Hepatocyte (in vitro differentiated cells): ENCODE measurements around the gene NSUN6. TPM values are rescaled to one million over a fixed set of nuclear protein-coding genes. Genes with fewer than 3 reads are reported as not detected.

Experiments used
- DNase-seq: peaks from one replicate; pipeline ENCODE4 v3.0.0-alpha.2; 2016; ENCODE audit warnings: low spot score
- H2AFZ ChIP-seq: fragments of 200-600 bp; sonication (generic); 2 replicates; pipeline ENCODE4 v1.6.0; 2016; ENCODE audit warnings: antibody characterized with exemption, mild to moderate bottlenecking
- H3K27ac ChIP-seq: fragments of 200-600 bp; sonication (generic); 2 replicates; pipeline ENCODE4 v1.5.1; 2016; ENCODE audit warnings: mild to moderate bottlenecking
- H3K27me3 ChIP-seq: fragments of 200-600 bp; sonication (generic); 2 replicates; pipeline ENCODE4 v1.6.1; 2016
- H3K36me3 ChIP-seq: fragments of 200-600 bp; sonication (generic); replicated peaks from 2 replicates; pipeline ENCODE4 v1.5.1; 2016; ENCODE audit warnings: low read depth; ENCODE audit not compliant: insufficient read depth
- H3K4me1 ChIP-seq: fragments of 200-600 bp; sonication (generic); 2 replicates; pipeline ENCODE4 v1.5.1; 2016; ENCODE audit warnings: mild to moderate bottlenecking, moderate library complexity; ENCODE audit not compliant: insufficient read depth
- H3K4me2 ChIP-seq: fragments of 200-600 bp; sonication (generic); 2 replicates; pipeline ENCODE4 v1.6.0; 2016
- H3K4me3 ChIP-seq: fragments of 200-600 bp; sonication (generic); 2 replicates; pipeline ENCODE4 v1.5.1; 2016; ENCODE audit warnings: mild to moderate bottlenecking
- H3K79me2 ChIP-seq: fragments of 200-600 bp; sonication (generic); 2 replicates; pipeline ENCODE4 v1.6.0; 2017; ENCODE audit warnings: mild to moderate bottlenecking
- H3K9me2 ChIP-seq: fragments of 200-600 bp; sonication (generic); replicated peaks from 2 replicates; pipeline ENCODE4 v1.6.0; 2017; ENCODE audit warnings: mild to moderate bottlenecking; ENCODE audit not compliant: insufficient read depth
- H3K9me3 ChIP-seq: fragments of 200-600 bp; sonication (generic); 2 replicates; pipeline ENCODE4 v1.5.1; 2016; ENCODE audit warnings: low read depth, mild to moderate bottlenecking
- H4K20me1 ChIP-seq: fragments of 200-600 bp; sonication (generic); 2 replicates; pipeline ENCODE4 v1.6.0; 2016; ENCODE audit warnings: mild to moderate bottlenecking; ENCODE audit not compliant: insufficient read depth, poor library complexity, severe bottlenecking
- CTCF ChIP-seq: fragments of 200-600 bp; sonication (generic); IDR thresholded peaks from 2 replicates; pipeline ENCODE4 v1.5.1; 2016; ENCODE audit warnings: antibody characterized with exemption, mild to moderate bottlenecking; ENCODE audit not compliant: poor library complexity
- EZH2 ChIP-seq: fragments of 200-600 bp; sonication (generic); IDR thresholded peaks from 2 replicates; pipeline ENCODE4 v1.6.1; 2016; ENCODE audit warnings: antibody characterized with exemption, mild to moderate bottlenecking, borderline replicate concordance
- EZH2phosphoT487 ChIP-seq: fragments of 200-600 bp; sonication (generic); IDR thresholded peaks from one replicate; pipeline ENCODE4 v1.6.1; 2018; ENCODE audit warnings: antibody characterized with exemption, mild to moderate bottlenecking, low read depth, moderate library complexity; ENCODE audit not compliant: unreplicated experiment, severe bottlenecking
- WGBS: methylation state at CpG from one replicate; pipeline ENCODE4 v1.1.6; 2016; ENCODE audit warnings: low lambda C conversion rate; ENCODE audit errors: missing lambda C conversion rate; 5-methylcytosine and 5-hydroxymethylcytosine counted together
- polyA plus RNA-seq: library from polyadenylated mRNA; unstranded; fragments of >200 nt; fragmentation: Nextera tagmentation; extraction: Ambion mirVana; gene quantifications from 2 replicates; pipeline ENCODE4 v1.2.1, GENCODE V29; 2016
- total RNA-seq: library from RNA; depleted of rRNA; stranded (reverse); fragments of >200 nt; gene quantifications from 2 replicates; pipeline ENCODE4 v1.2.3, GENCODE V29; 2014

NSUN6 gene
- total and polyA plus RNA-seq, 2 experiments from 2014 or later = 12.2 to 14.6 TPM

DNA sequence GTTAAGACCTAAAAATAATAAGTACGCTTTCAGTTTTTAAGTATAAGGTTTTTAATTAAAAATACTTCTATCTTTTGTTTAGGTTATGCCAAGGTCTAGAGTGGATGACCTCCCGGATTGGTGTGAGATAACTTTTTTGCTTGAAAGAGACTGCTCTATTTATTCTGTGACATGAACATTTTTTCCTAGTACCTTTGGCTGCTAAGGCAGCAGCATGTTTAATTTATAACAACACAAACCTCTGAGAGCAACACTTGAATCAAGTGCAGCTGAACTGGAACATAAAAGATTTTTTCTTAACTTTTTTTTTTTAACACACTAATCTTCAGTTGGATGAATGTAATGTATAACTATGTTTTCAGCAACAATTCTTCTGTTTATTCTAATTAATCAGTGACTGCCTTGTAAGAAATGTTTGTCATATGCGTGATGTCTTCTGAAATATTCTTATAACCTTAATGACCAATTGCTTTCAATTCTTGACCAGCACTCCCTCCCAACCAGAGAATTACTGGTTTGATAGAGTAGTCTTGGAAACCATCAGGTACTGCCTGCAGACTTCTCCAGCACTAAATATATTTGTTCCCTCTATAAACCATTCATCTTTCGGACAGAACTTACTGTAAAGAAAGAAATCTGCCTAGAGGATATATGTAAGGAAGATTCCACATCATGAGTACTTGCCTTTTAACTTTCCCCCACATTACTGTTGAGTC lies 23.9 kb upstream of the NSUN6 start:
- H3K9me2 ChIP-seq = no peaks in the 10 kb centered on the region
- no peak overlapping the region for H3K4me2 ChIP-seq
- H3K9me3 ChIP-seq = no peaks in the 10 kb centered on the region
- 88% methylated on average over 4 of the region's 4 CpGs for WGBS
- H3K27me3 ChIP-seq = no peaks in the 10 kb centered on the region
- H2AFZ ChIP-seq = no peak overlapping the region
- no peak overlapping the region for H3K27ac ChIP-seq
- H3K4me3 ChIP-seq = no peak overlapping the region
- TF ChIP-seq EZH2 = no peak
- no peak for TF ChIP-seq EZH2phosphoT487
- TF ChIP-seq CTCF = no peak
- no peaks in the 10 kb centered on the region for H3K4me1 ChIP-seq
- H4K20me1 ChIP-seq = peaks cover 9% of the 10 kb centered on the region
- H3K79me2 ChIP-seq = peaks cover 22% of the 10 kb centered on the region
- no peak for DNase-seq
- H3K36me3 ChIP-seq = no peaks in the 10 kb centered on the region

DNA sequence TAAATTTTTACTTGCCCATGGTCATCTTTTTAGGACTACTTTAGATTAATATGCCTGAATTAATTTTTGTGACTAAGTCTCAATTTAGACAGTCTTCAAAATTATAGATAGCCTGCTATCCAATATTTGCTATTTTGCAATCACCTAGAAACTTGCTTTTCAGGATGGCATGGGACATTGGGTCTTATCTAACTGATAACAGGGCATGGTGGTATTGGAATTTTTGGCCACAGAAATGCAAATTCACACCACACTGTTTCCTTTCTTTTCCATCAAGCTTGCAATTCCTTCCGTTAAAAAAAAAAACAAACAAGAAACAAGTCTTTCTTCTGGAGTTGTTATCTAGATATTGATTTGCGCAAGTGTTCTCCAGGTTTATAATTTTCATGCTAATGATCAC lies 16.6 kb upstream of the NSUN6 start:
- Histone ChIP-seq H3K36me3 (no peaks in the 10 kb centered on the region), H4K20me1 (peaks cover 59% of the 10 kb centered on the region), H3K79me2 (peaks cover 84% of the 10 kb centered on the region), H3K9me3 (no peaks in the 10 kb centered on the region), H3K4me3 (no peak overlapping the region), H3K4me1 (peaks cover 29% of the 10 kb centered on the region), H3K27ac (no peak overlapping the region), H3K4me2 (no peak overlapping the region), H3K9me2 (no peaks in the 10 kb centered on the region), H2AFZ (no peak overlapping the region), H3K27me3 (no peaks in the 10 kb centered on the region)
- WGBS = 87% methylated on average over 2 of the region's 2 CpGs
- no peak for DNase-seq
- TF ChIP-seq EZH2phosphoT487 = no peak
- no peak for TF ChIP-seq EZH2
- no peak for TF ChIP-seq CTCF

DNA sequence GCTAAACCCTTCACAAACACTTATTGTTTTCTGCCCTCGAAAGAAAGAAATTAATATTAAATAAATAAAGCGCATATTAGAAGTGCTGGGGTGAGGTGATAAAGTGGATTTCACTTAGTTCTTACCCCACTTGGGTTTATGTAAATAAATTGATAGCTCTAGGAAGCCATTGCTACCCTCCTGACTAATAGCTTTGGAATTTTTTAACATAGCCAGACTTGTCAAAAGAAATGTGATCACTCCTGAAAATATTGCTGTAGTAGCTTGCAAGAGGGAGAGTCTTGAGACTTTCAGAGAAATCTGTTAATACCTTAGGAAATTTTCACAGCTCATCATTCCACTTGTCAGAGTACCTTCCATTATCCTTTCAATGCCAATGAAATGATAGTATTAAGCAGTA lies 15.4 kb upstream of the NSUN6 start:
- DNase-seq = no peak
- 78% methylated on average over 2 of the region's 2 CpGs for WGBS
- H3K9me3 ChIP-seq = no peaks in the 10 kb centered on the region
- no peak overlapping the region for H2AFZ ChIP-seq
- no peaks in the 10 kb centered on the region for H3K27me3 ChIP-seq
- H3K36me3 ChIP-seq = no peaks in the 10 kb centered on the region
- H3K79me2 ChIP-seq = peaks cover 96% of the 10 kb centered on the region
- H3K4me1 ChIP-seq = peaks cover 29% of the 10 kb centered on the region
- peaks cover 71% of the 10 kb centered on the region for H4K20me1 ChIP-seq
- H3K4me2 ChIP-seq = peak overlapping the region; percentile 33
- no peaks in the 10 kb centered on the region for H3K9me2 ChIP-seq
- H3K27ac ChIP-seq = peak overlapping the region; percentile 50
- TF ChIP-seq EZH2 (no peak), EZH2phosphoT487 (no peak), CTCF (no peak)
- no peak overlapping the region for H3K4me3 ChIP-seq
